Endodermal cell (in vitro differentiated cells): ENCODE results near the gene NCKAP5. TPM values are rescaled to one million over a fixed set of nuclear protein-coding genes. Genes with fewer than 3 reads are reported as not detected.

Source experiments
- DNase-seq: peaks from one replicate; pipeline ENCODE4 v3.0.0-alpha.2; 2017
- H3K27ac ChIP-seq: 2 replicates; pipeline ENCODE4 v1.5.1; 2013; ENCODE audit warnings: mild to moderate bottlenecking, low read depth, low read length, moderate library complexity
- H3K27me3 ChIP-seq: 2 replicates; pipeline ENCODE4 v1.6.1; 2013; ENCODE audit warnings: mild to moderate bottlenecking, low read length, moderate library complexity; ENCODE audit not compliant: insufficient read depth, control insufficient read depth, poor library complexity, severe bottlenecking
- H3K36me3 ChIP-seq: 2 replicates; pipeline ENCODE4 v1.7.0; 2013; ENCODE audit warnings: mild to moderate bottlenecking, low read length, moderate library complexity; ENCODE audit not compliant: control insufficient read depth, insufficient read depth
- H3K4me1 ChIP-seq: one replicate; pipeline ENCODE4 v1.7.0; 2013; ENCODE audit warnings: low read length; ENCODE audit not compliant: control insufficient read depth, insufficient read depth
- H3K4me3 ChIP-seq: 2 replicates; pipeline ENCODE4 v1.5.1; 2013; ENCODE audit warnings: mild to moderate bottlenecking, low read length, moderate library complexity
- H3K9ac ChIP-seq: 2 replicates; pipeline ENCODE4 v1.6.1; 2013; ENCODE audit warnings: mild to moderate bottlenecking, low read length, moderate library complexity; ENCODE audit not compliant: poor library complexity, severe bottlenecking; ENCODE audit errors: extremely low read depth
- H3K9me3 ChIP-seq: 2 replicates; pipeline ENCODE4 v1.6.1; 2013; ENCODE audit warnings: mild to moderate bottlenecking, low read length, moderate library complexity; ENCODE audit not compliant: control insufficient read depth
- H3K27ac Mint-ChIP-seq: 2 replicates; pipeline ENCODE4 v1.8.0; 2020; ENCODE audit warnings: mixed read lengths
- H3K27me3 Mint-ChIP-seq: 2 replicates; pipeline ENCODE4 v1.8.0; 2021; ENCODE audit warnings: mild to moderate bottlenecking, mixed read lengths; ENCODE audit not compliant: insufficient read depth
- H3K36me3 Mint-ChIP-seq: 2 replicates; pipeline ENCODE4 v1.8.0; 2020; ENCODE audit warnings: low read depth, mixed read lengths
- H3K4me1 Mint-ChIP-seq: 2 replicates; pipeline ENCODE4 v1.8.0; 2020; ENCODE audit warnings: mixed read lengths
- H3K4me3 Mint-ChIP-seq: 2 replicates; pipeline ENCODE4 v1.8.0; 2020; ENCODE audit warnings: mild to moderate bottlenecking, moderate library complexity, mixed read lengths
- H3K9me3 Mint-ChIP-seq: 2 replicates; pipeline ENCODE4 v1.8.0; 2020; ENCODE audit warnings: mild to moderate bottlenecking, mixed read lengths
- WGBS, 2 experiments: methylation state at CpG; one replicate each; pipeline versions ENCODE4 v1.1.5 to v1.1.7; 2013; ENCODE audit warnings: missing lambda C conversion rate in 2 of 2, mixed read lengths in 1 of 2; ENCODE audit not compliant: insufficient coverage in 1 of 2, insufficient read length in 1 of 2; 5-methylcytosine and 5-hydroxymethylcytosine counted together
- total RNA-seq, 2 donors: library from RNA; stranded (reverse); fragmentation: NEBNext Ultra II Directional in 1 of 2; extraction: Animal tissue kit (Norgen Biotek cat#: 25700) in 1 of 2; gene quantifications; 2 replicates in 1 of 2; 3 replicates in 1 of 2; pipeline ENCODE4 v1.2.1, GENCODE V29; 2021
- TF ChIP-seq, protein P1 (sequence below): fragments of 200-600 bp; sonication (generic); conservative IDR thresholded peaks from 2 replicates; pipeline ENCODE4 v1.5.0; 2021; ENCODE audit warnings: antibody characterized with exemption, mild to moderate bottlenecking

NCKAP5 gene
- total RNA-seq, 2 donors from 2014 or later = 0.58 to 0.92 TPM

DNA sequence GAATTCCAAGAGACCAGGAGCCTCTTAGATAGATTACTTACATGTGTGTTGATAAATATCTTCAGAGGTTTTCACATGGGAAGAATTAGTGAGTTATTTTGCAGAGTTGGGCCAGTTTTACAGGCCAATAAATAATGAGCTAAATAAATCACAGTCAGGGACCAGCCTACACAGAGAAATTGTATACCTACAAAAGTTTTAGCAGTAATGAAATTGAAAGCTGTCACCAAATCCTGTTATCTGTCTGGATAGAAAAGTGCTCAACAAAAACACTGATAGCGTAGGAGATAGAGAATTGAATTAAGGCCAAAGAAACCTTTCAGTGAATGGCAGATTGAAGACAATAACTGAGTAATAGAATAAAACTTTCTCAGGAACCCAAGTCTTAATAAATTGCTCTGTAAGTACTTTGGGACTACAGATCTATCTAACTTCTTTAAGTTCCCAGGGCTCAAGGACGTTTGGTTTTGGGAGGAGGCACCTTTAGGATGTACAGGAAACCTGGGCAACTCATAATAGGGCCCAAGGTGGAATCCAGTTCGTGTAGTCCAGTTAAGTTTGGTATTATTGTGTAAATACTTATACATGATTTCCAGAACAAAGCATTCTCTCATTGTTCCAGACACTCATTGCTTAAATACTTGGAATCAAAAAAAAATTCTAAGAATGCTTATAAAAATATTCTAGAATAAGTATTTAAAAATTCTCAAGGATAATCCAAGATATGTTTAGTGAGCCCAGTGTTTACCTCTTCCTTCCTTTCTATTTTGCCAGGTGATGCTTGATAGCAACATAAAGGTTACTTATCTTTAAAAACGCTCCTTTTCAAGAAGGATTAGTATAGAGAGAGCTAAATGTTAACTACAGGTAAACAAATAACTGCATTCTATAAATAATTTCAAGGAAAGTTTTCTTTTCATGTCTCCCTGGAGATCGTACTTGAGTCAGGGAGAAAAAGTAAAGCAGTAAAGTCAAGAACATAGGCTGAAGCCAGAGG, 134.5 kb downstream of the NCKAP5 start:
- peaks cover 6% of the 10 kb centered on the region for H3K9me3 ChIP-seq
- TF ChIP-seq, protein P1, sequence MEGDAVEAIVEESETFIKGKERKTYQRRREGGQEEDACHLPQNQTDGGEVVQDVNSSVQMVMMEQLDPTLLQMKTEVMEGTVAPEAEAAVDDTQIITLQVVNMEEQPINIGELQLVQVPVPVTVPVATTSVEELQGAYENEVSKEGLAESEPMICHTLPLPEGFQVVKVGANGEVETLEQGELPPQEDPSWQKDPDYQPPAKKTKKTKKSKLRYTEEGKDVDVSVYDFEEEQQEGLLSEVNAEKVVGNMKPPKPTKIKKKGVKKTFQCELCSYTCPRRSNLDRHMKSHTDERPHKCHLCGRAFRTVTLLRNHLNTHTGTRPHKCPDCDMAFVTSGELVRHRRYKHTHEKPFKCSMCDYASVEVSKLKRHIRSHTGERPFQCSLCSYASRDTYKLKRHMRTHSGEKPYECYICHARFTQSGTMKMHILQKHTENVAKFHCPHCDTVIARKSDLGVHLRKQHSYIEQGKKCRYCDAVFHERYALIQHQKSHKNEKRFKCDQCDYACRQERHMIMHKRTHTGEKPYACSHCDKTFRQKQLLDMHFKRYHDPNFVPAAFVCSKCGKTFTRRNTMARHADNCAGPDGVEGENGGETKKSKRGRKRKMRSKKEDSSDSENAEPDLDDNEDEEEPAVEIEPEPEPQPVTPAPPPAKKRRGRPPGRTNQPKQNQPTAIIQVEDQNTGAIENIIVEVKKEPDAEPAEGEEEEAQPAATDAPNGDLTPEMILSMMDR = no peak
- no peak overlapping the region for H3K9ac ChIP-seq
- H3K4me3 ChIP-seq = no peak overlapping the region
- Mint-ChIP-seq H3K27me3 (peaks cover 4% of the 10 kb centered on the region), H3K27ac (no peak overlapping the region), H3K4me3 (no peak overlapping the region), H3K9me3 (no peaks in the 10 kb centered on the region), H3K36me3 (no peaks in the 10 kb centered on the region), H3K4me1 (peaks cover 30% of the 10 kb centered on the region)
- H3K27ac ChIP-seq = no peak overlapping the region
- no peak for DNase-seq
- peaks cover 12% of the 10 kb centered on the region for H3K4me1 ChIP-seq
- 77 to 100% methylated on average over 1 to 3 of the region's 5 CpGs for WGBS, 2 experiments
- H3K36me3 ChIP-seq = no peaks in the 10 kb centered on the region
- no peaks in the 10 kb centered on the region for H3K27me3 ChIP-seq

DNA sequence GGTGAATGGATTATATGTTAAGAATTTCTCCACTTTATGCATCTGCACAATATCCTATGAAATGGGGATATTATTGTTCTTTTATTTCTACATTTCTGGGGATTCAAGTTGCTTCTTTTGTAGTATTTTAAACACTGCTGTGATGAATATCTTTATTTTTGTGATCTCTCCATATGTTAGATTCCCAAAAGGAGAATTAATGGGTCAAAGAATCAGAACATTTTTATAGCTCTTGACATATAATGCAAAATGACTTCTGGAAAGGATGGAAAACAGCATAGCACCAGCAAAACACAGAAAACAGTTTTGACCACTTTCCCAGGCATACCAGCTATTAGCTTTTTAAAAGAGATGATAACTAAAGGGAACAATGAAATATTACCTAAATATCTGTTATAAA, 135.5 kb downstream of the NCKAP5 start:
- TF ChIP-seq, protein P1 = no peak
- no peak overlapping the region for H3K27ac Mint-ChIP-seq
- no peak overlapping the region for H3K9ac ChIP-seq
- no peak overlapping the region for H3K4me3 ChIP-seq
- peaks cover 30% of the 10 kb centered on the region for H3K4me1 Mint-ChIP-seq
- peaks cover 6% of the 10 kb centered on the region for H3K9me3 ChIP-seq
- no peaks in the 10 kb centered on the region for H3K27me3 ChIP-seq
- no peaks in the 10 kb centered on the region for H3K9me3 Mint-ChIP-seq
- no peaks in the 10 kb centered on the region for H3K36me3 Mint-ChIP-seq
- H3K36me3 ChIP-seq = no peaks in the 10 kb centered on the region
- peaks cover 12% of the 10 kb centered on the region for H3K4me1 ChIP-seq
- H3K4me3 Mint-ChIP-seq = no peak overlapping the region
- H3K27ac ChIP-seq = no peak overlapping the region
- peaks cover 4% of the 10 kb centered on the region for H3K27me3 Mint-ChIP-seq
- DNase-seq = no peak

DNA sequence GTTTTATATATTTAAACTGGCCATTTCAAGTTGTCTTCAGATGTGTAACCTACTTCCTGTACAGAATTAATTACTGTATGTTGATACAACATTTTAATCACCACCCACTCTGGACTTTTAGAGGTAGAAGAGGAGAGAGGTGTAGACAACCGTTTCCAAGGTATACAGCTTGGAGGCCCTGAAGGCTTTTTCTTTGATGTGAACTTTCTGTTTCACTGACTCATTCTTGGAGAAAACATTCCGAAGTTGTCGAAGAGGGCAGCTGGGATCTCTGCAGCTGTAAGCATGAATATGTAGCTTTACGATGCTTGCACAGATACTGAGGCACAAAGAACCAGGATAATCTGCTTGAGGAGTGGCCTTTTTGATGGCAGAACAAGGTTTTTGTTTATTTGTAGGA, 137.0 kb downstream of the NCKAP5 start:
- H3K27ac ChIP-seq = no peak overlapping the region
- H3K27me3 Mint-ChIP-seq = no peaks in the 10 kb centered on the region
- H3K27ac Mint-ChIP-seq = no peak overlapping the region
- no peak overlapping the region for H3K4me3 ChIP-seq
- H3K9me3 Mint-ChIP-seq = no peaks in the 10 kb centered on the region
- no peaks in the 10 kb centered on the region for H3K36me3 ChIP-seq
- no peaks in the 10 kb centered on the region for H3K27me3 ChIP-seq
- no peak overlapping the region for H3K9ac ChIP-seq
- WGBS, 2 experiments = 72 to 82% methylated on average over 4 of the region's 4 CpGs
- peaks cover 30% of the 10 kb centered on the region for H3K4me1 Mint-ChIP-seq
- H3K36me3 Mint-ChIP-seq = no peaks in the 10 kb centered on the region
- peaks cover 12% of the 10 kb centered on the region for H3K4me1 ChIP-seq
- TF ChIP-seq, protein P1 = no peak
- peaks cover 6% of the 10 kb centered on the region for H3K9me3 ChIP-seq
- no peak for DNase-seq
- H3K4me3 Mint-ChIP-seq = no peak overlapping the region
